ENCODE measurements around the gene SULF2.

SULF2 gene

GRCh38 chr20:47783828-47784598 lies 1.3 kb downstream of the SULF2 start:
- no peak for DNase-seq

GRCh38 chr20:47782920-47783552 lies 2.2 kb downstream of the SULF2 start:
- no peak for DNase-seq

- no peak for DNase-seq
Measured at GRCh38 chr20:47782076-47782475, 3.2 kb downstream of the SULF2 start.

- DNase-seq: no peak
Measured at GRCh38 chr20:47781632-47782031, 3.6 kb downstream of the SULF2 start.

GRCh38 chr20:47780720-47781389 lies 4.4 kb downstream of the SULF2 start:
- no peak for DNase-seq

GRCh38 chr20:47778398-47779354 lies 6.6 kb downstream of the SULF2 start:
- DNase-seq: no peak

GRCh38 chr20:47777220-47777619 lies 8.1 kb downstream of the SULF2 start:
- DNase-seq: no peak

GRCh38 chr20:47776639-47777038 lies 8.6 kb downstream of the SULF2 start:
- DNase-seq: no peak

- DNase-seq: no peak
Measured at GRCh38 chr20:47775841-47776240, 9.4 kb downstream of the SULF2 start.

GRCh38 chr20:47775039-47775438 lies 10.2 kb downstream of the SULF2 start:
- DNase-seq: no peak

GRCh38 chr20:47774131-47774777 lies 11.0 kb downstream of the SULF2 start:
- no peak for DNase-seq

GRCh38 chr20:47773371-47773786 lies 11.9 kb downstream of the SULF2 start:
- DNase-seq: no peak

- no peak for DNase-seq
Measured at GRCh38 chr20:47770935-47771334, 14.3 kb downstream of the SULF2 start.

- DNase-seq: peak; percentile 21
Measured at GRCh38 chr20:47768016-47768824, 17.1 kb downstream of the SULF2 start.

GRCh38 chr20:47765691-47766594 lies 19.3 kb downstream of the SULF2 start:
- no peak for DNase-seq

GRCh38 chr20:47765271-47765670 lies 20.0 kb downstream of the SULF2 start:
- DNase-seq: no peak

- no peak for DNase-seq
Measured at GRCh38 chr20:47764154-47764733, 21.0 kb downstream of the SULF2 start.

GRCh38 chr20:47762699-47763268 lies 22.5 kb downstream of the SULF2 start:
- no peak for DNase-seq

GRCh38 chr20:47761482-47762047 lies 23.7 kb downstream of the SULF2 start:
- no peak for DNase-seq

All from CD4-positive, alpha-beta T cell treated with Interleukin-21 for 1 hour (primary cell).